GM21367 (cell line): Measurements from ENCODE around the gene TRIM10.
"Not testable (repeated sequence)": the region's sequence is repeated elsewhere in the genome, so short reads cannot be mapped to it uniquely, and the experiment has no call there.

Experiments used
- ATAC-seq: cut with Tn5 transposase; IDR thresholded peaks from one replicate; pipeline ENCODE4 v1.9.1; 2021; ENCODE audit not compliant: unreplicated experiment

Gene TRIM10

GRCh38 chr6:30154709-30155519 lies 6.1 kb downstream of the TRIM10 start:
- no peak for ATAC-seq

- no peak for ATAC-seq
These were observed 7.0 kb downstream of the TRIM10 start for GRCh38 chr6:30154061-30154460.

GRCh38 chr6:30152910-30153610 lies 8.0 kb downstream of the TRIM10 start:
- ATAC-seq, result no peak

- no peak for ATAC-seq
These were observed 8.9 kb downstream of the TRIM10 start for GRCh38 chr6:30152016-30152673.

- no peak for ATAC-seq
These were observed 9.4 kb downstream of the TRIM10 start for GRCh38 chr6:30151580-30151979.

- no peak for ATAC-seq
These were observed 10.2 kb downstream of the TRIM10 start for GRCh38 chr6:30150671-30151395.

GRCh38 chr6:30149858-30150550 lies 11.0 kb downstream of the TRIM10 start:
- ATAC-seq, result no peak

GRCh38 chr6:30149234-30149633 lies 11.8 kb downstream of the TRIM10 start:
- no peak for ATAC-seq

GRCh38 chr6:30147096-30147495 lies 13.9 kb downstream of the TRIM10 start:
- ATAC-seq, result no peak

- ATAC-seq, result no peak
These were observed 15.2 kb downstream of the TRIM10 start for GRCh38 chr6:30145818-30146217.

- no peak for ATAC-seq
These were observed 16.2 kb downstream of the TRIM10 start for GRCh38 chr6:30144811-30145210.

GRCh38 chr6:30143780-30144179 lies 17.2 kb downstream of the TRIM10 start:
- no peak for ATAC-seq

GRCh38 chr6:30142665-30143064 lies 18.3 kb downstream of the TRIM10 start:
- no peak for ATAC-seq

GRCh38 chr6:30140240-30140639 lies 20.8 kb downstream of the TRIM10 start:
- ATAC-seq, result not testable (repeated sequence)

GRCh38 chr6:30136570-30137286 lies 24.3 kb downstream of the TRIM10 start:
- ATAC-seq, result no peak

- no peak for ATAC-seq
These were observed 25.3 kb downstream of the TRIM10 start, which contains the start of gene TRIM40 for GRCh38 chr6:30135757-30136156. Gene TRIM40 (plus strand): TSS chr6:30136140. CDS start chr6:30137037, 897 bp downstream.

- no peak for ATAC-seq
These were observed 25.9 kb downstream of the TRIM10 start for GRCh38 chr6:30135147-30135546.

GRCh38 chr6:30131947-30132497 lies 29.0 kb downstream of the TRIM10 start:
- no peak for ATAC-seq
